Anterior cingulate cortex (tissue), 58 donors: ENCODE data around the gene CAPG.
"Not testable (repeated sequence)": the region's sequence is repeated elsewhere in the genome, so short reads cannot be mapped to it uniquely, and the experiment has no call there.

Experiments
- DNase-seq, 58 donors: peaks; one replicate each; lab custom pipeline; 2025; lab: John Stamatoyannopoulos, UW

The CAPG gene

DNA sequence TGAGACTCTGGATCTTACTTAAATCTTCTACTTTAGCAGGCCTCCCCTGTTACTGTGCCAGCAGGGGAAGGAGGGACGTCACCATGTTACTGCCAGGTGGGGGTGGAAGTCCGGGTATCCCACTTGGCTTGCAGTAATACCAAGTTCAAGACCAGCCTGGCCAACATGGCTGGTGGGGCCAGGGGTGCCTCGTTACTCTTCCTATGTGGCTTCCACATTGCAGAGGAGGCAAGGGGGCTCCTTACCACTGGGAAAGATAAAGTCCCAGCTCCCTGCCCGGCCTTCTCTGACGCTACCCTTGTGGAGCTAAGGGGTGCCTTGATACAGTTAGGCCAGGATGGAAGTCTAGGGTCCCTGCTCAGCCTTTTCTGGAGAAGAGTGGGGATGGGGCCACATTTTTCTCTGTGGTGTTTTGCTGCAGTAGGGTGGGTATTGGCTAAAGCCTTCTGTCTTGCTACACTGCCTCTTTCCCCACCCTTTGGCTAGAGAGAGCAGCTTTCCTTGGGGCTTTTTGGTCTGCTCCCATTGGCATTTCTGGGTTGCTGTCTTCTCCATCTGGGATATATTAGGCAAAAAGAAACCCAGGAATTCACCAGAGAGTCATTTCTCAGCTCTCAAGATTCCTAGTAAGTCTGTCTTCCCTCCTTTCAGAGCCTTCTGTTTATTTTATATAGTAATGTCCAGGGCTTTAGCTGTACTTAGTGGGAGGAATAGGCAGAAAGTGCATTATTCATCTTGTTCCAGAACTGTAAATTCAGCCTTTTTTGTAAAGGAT is 33.7 kb downstream of the CAPG start:
- no peak for DNase-seq

- no peak for DNase-seq
Measured at GRCh38 chr2:85371045-85371444, 39.1 kb downstream of the CAPG start.

GRCh38 chr2:85369500-85369899 is 40.7 kb downstream of the CAPG start:
- no peak for DNase-seq

GRCh38 chr2:85368921-85369320 is 41.2 kb downstream of the CAPG start:
- no peak for DNase-seq

DNA sequence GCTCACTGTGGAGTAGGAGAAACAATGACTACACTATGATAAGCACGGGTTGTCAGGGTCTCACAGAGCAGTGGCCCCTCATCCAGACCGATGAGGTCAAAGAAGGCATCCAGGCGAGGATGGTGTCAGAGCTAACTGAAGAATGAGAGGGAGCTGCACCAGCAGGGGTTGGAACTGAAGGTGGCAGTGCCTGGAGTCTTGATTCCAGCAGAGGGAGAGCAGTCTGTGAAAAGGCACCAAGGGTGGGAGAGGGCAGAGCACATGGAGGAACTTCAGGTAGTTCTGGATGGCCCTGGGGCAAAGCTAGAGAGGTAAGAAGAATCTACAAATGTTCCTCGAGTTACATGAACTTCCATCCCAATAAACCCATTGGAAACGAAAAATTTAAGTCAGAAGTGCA is 43.0 kb downstream of the CAPG start:
- DNase-seq, result no peak

DNA sequence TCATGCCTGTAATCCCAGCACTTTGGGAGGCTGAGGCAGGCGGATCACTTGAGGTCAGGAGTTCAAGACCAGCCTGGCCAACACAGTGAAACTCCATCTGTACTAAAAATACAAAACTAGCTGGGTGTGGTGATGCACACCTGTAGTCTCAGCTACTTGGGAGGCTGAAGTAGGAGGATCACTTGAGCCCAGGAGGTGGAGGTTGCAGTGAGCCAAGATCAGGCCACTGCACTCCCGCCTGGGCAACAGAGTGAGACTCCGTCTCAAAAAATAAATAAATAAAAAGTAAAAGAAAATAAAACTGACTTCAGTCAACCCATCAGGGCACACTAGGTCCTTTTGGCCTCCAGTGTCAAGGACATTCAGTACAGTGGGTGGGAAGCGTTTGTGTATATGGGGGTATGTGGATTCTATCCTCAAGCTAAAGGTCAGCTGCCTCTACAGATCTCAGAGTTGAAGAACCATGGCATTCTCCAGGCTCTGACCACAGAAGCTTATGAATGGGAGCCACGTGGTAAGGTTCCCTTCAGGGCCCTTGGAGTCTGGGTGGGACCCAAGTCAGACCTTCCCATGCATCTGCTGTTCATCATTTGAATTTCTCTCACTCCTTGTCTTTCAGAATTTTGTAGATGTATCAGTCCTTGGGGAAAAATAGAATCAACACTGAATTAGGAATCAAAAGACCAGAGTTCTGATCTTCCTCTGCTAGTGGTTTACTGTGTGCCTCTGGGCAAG is 47.3 kb downstream of the CAPG start:
- not testable (repeated sequence) for DNase-seq

GRCh38 chr2:85357736-85358135 is 52.4 kb downstream of the CAPG start:
- DNase-seq, result no peak

DNA sequence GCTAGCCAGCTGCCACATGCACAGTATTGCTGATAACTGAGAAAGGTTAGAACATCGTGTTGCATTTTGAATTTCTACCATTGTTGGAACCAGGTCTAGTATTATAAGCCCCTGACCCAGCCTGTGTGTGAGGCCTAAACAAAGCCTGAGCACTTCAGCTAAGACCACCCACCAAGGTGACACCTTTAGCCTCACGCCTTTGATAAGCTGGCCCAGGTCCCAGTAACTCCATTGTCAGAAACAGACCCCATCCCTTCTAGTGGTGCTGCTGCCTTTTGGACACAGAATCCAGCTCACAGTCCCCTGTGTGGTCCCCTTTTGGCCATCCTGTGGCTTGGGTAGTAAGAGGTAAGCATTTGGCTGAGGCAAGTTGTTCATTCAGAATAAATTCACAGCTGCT is 54.0 kb downstream of the CAPG start:
- DNase-seq, result no peak

GRCh38 chr2:85355521-85355920 is 54.6 kb downstream of the CAPG start:
- DNase-seq, result no peak

GRCh38 chr2:85355073-85355410 is 55.1 kb downstream of the CAPG start:
- DNase-seq, result peak in 2 of 58 donors; percentile 41 to 50

DNA sequence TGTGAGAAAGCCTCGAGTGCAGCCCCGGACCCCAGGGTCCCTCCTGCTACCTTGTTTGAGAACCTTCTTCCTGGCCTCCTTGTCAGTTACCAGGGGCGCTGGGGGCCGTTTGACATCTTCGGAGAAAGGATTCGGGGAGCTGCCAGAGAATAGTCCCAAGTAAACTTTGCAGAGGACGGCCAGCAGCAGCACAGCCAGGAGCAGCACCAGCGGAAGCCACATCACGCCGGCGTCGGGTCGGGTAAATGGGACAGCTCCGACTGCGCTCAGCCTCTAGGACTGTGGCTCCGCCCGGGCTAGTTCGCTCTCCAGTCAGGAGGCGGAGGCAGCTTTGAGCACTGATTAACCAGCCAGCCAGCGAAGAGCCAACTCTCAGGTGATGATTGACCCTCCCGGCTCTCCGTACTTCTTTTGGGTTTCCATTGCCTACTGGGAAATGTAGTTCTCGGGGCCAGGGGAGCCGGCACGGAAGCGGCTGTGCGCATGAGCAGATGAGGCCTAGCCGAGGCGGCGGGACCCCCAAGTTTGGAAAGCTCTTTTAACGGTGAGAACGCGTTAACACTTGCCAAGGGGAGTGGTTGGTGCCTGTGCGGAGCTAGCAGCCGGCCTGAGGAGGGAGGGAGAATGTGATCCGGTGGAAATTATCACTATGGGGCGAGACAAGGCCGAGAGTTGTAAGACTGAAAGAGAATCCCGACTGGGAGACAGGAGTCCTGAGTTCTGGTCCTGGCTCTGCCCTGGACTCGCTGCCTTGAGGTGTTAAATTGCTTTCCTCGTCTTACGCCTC is 55.7 kb downstream of the CAPG start, which contains the start of the genes ELMOD3 and RETSAT:
Gene ELMOD3 (plus strand): TSS at position 484 of the 787 bp plus-strand sequence. CDS start 2,430 bp downstream, outside the sequence.
Gene RETSAT (minus strand): TSS at position 243 of the 787 bp plus-strand sequence. CDS start 21 bp downstream, at position 222.
- DNase-seq, result peak; percentile 64 to 97 (median 94)

DNA sequence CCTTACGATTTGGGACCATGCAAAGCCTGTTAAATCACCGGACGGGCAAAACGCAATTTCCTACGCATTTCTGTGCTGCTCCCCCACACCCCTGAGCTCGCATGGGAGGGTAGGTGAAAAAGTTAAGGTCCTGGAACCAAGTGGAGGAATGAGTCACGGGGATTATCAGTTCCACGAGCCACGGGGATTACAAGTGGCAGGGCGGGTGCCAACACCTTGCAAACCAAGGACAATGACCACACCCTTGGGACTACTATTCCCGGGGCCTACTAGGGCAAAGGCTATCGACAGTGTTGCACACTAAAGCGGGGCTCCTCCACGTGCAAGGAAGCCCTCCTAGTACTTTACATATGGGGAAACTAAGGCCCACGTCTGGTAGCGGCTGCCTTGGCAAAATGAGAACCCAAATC is 56.3 kb downstream of the CAPG start:
- peak in 9 of 58 donors; percentile 20 to 64 (median 34) for DNase-seq

DNA sequence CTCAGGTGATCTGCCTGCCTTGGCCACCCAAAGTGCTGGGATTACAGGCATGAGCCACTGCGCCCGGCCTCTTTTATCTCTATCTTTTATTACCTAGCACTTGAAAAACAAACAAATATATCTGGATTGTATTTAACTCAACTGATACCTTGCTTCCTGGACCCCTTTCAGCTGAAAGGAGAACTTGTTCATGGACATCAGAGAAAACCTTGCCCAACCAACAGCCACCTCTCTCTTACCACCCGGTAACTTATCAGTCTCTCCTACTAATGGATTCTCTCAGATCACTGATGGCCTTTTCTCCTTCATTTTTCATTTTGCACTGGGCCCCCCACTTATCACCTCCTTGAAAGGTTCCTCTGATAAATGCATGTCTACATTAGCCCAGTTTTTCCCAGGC is 62.6 kb downstream of the CAPG start:
- no peak for DNase-seq
